ENCODE results near the gene SLC25A44. TPM values are rescaled to one million over a fixed set of nuclear protein-coding genes. Genes with fewer than 3 reads are reported as not detected.
A peak's percentile ranks its signal among the peaks of the same experiment; 100 is the strongest.

The SLC25A44 gene
- 11.2 and 15.6 TPM in 2 replicates for total RNA-seq (2014; rRNA removed)
- 14.4 TPM for polyA plus RNA-seq (2012)

- DNase-seq (ENCODE audit: low read depth) = peak; percentile 99
Observed at GRCh38 chr1:156193488-156194299, at the start of gene SLC25A44. TSS of gene SLC25A44 (plus strand) at chr1:156194104. CDS start at chr1:156199848, 5,744 bp downstream.

DNA sequence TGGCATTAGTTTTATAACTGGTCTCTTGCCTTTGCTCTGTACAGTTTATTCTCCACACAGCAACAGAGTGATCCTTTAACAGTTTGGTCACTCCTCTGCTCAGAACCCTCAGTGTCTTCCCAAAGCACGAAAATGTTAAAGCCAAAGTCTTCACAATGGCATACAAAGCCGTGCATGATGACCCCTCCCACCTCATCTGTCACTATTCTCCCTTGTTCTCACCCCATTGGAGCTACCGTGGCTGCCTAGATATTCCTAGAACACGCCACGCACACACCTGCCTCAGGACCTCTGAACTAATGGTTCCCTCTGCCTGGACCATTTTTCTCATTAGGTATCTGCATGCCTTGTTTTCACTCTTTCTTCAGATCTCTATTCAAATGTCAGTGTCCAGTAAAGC, 49.2 kb upstream of the SLC25A44 start:
- no peak for DNase-seq (ENCODE audit: low read depth)

GRCh38 chr1:156145650-156146019, 48.3 kb upstream of the SLC25A44 start:
- no peak for DNase-seq (ENCODE audit: low read depth)

- peak; percentile 96 for DNase-seq (ENCODE audit: low read depth)
Observed at GRCh38 chr1:156146020-156146768, 47.7 kb upstream of the SLC25A44 start.

GRCh38 chr1:156146769-156147405, 47.0 kb upstream of the SLC25A44 start:
- peak; percentile 64 for DNase-seq (ENCODE audit: low read depth)

DNA sequence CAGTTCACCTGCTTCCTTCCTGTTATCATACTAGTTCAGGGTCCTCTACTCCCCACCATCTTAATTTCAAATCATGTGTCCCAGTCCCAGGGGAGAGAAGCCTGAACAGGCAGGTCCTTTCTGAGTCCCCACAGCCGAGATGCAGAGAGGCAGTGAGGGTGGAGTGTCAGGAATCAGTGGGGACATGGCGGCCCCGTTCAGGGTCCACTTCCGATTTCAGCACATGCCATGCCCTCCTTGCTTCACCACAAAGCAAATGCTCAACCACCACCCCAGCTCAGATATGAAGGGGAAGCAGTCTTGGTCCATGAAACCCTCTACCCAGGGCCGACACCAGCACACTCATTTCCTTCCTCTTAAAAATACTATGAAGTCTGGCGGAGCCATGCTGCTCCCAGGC, 45.7 kb upstream of the SLC25A44 start:
- DNase-seq (ENCODE audit: low read depth) = no peak

GRCh38 chr1:156149374-156150332, 44.3 kb upstream of the SLC25A44 start:
- DNase-seq (ENCODE audit: low read depth) = no peak

- DNase-seq (ENCODE audit: low read depth) = no peak
Observed at GRCh38 chr1:156150333-156151011, 43.4 kb upstream of the SLC25A44 start.

DNA sequence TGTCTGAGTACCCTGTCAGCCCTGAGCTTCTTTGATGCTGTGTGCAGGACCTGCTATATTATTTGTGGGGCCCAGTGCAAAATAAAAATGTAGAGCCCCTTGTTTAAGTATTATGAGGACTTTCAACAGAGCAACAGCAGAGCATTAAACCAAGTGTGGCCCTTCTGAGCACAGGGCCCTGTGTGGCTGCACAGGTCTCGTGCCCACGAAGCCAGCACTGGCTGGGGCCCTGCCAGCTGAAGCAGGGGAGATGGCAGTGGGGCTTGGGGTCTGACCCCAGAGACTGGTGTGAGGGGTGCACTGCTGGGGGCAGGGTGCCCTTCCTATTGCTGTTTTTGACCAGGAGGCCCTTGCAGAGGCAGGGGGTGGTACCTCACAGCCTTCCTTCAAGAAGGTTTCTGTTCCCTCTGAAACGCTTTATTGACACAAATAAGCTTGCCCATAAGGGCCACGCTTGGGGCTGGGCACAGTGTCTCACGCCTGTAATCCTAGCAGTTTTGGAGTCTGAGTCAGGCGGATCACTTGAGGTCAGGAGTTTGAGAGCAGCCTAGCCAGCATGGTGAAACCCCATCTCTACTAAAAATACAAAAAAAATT, 42.7 kb upstream of the SLC25A44 start:
- DNase-seq (ENCODE audit: low read depth) = peak; percentile 87

GRCh38 chr1:156152628-156153027, 41.3 kb upstream of the SLC25A44 start:
- DNase-seq (ENCODE audit: low read depth) = no peak

DNA sequence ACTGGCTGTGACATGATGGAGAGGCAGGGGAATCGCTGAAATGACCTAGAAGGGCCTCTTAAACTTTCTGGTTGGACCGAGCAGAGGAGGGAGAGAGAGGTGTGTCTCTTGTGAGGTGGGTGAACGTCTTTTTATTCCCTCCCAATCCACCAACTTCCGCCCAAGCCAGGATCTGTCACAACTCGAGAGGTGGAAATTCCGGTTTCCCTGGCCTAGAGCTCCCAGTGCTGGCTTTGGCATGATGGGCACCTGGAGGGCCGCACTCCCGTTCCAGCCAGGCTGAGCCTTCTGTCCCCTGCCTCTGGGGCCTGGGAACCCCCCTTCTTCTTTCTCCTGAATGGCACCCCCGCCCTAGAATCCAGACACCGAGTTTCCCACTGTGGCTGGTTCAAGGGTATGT, 40.5 kb upstream of the SLC25A44 start, which contains the start of gene SEMA4A:
Gene SEMA4A (plus strand): TSS at position 224 of the 400 bp plus-strand sequence. CDS start 994 bp downstream, outside the sequence.
- no peak for DNase-seq (ENCODE audit: low read depth)

DNA sequence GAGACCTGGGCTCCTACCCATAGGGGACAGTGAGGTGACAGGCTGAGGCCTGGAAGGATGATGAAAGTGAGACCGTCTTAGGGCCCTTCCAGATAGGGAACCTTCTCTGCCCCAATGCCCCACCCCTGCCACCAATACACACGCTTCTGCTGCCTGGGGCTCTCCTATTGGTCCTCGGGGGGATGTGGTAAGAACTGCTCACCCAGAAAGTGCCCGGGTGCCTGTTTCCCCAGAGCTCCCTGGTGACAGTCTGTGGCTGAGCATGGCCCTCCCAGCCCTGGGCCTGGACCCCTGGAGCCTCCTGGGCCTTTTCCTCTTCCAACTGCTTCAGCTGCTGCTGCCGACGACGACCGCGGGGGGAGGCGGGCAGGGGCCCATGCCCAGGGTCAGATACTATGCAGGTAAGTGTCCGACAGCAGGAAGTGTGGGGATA, 39.6 kb upstream of the SLC25A44 start:
- no peak for DNase-seq (ENCODE audit: low read depth)

DNA sequence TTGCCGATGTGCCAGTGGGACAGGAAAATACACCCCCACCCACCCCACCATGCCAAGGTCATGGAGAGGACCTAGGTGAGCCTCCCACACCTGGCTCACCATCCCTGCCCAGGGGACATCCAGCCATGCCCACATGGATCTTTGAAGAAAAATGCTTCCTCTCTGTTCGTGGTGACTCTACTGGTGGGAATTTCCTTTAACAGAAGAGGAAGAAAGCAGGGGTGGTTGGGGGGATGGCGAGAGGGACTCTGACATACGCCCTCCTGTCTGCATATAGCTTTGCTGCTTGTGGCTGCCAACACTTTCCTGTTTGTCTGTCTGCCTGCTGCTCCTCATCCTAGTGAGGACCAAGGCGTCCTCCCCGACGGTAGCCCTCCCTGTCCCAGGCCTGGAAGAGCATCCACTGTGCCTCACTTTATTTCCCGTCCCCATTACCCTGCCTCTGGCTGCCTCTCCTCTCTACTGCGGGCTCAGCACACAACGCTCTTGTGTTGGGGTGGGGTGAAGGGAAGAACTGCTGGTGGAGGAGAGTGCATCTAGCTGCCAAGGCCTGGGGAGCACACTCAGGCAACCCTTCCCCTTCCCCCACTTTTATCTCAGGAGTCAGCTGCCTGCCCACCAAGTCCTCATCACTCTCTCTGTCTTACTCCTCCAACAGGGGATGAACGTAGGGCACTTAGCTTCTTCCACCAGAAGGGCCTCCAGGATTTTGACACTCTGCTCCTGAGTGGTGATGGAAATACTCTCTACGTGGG, 38.0 kb upstream of the SLC25A44 start:
- no peak for DNase-seq (ENCODE audit: low read depth)

DNA sequence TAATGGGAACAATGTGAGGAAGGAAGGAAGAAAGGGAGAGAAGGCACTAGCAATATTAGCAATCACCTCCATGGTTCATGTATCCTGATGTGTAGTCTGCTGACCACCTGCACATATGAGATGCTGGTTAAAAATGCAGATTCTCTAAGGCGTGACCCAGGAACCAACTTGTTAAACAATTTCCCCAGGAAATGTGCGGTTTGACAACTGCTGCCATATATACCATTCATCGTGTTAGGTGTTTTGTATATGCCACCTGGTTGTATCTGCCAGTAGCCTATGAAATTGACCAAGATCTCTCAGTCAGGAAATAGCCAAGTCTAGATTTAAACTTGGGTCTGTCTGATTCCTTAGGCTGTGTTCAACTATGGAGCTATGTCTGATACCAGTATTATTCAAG, 36.4 kb upstream of the SLC25A44 start:
- DNase-seq (ENCODE audit: low read depth) = no peak

- no peak for DNase-seq (ENCODE audit: low read depth)
Observed at GRCh38 chr1:156157966-156158365, 35.9 kb upstream of the SLC25A44 start.

DNA sequence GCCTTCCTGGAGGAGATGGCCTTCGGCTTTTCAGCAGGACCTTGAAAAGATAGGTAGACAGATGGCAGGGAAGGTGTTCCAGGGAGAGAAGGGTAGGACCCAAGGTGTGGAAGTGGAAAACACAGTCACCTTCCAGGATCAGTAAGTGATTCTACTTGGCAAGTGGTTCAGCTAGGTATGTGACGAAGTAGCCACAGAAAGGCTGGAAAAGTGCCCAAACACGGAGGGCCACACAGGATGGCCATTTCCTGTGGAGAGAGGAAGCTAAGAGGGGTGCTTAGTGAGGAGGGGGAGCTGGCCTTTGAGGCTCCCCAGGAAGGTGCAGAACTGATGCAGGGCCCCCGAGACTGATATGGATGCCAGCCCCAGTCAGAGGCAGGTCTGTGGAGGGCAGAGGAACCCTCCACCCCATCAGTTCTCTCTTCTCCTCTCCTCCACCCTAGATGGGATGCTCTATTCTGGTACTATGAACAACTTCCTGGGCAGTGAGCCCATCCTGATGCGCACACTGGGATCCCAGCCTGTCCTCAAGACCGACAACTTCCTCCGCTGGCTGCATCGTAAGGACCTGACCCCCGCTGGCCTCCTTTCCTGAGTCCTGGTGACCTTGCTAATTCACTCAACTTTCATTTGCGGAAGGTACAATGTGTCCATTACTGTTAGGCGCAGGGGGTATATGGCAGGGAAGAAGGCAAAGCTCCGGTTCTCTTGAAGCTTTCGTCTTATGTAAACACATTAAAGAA, 33.7 kb upstream of the SLC25A44 start:
- DNase-seq (ENCODE audit: low read depth) = no peak

- DNase-seq (ENCODE audit: low read depth) = peak; percentile 65
Observed at GRCh38 chr1:156160743-156161171, 33.1 kb upstream of the SLC25A44 start.

DNA sequence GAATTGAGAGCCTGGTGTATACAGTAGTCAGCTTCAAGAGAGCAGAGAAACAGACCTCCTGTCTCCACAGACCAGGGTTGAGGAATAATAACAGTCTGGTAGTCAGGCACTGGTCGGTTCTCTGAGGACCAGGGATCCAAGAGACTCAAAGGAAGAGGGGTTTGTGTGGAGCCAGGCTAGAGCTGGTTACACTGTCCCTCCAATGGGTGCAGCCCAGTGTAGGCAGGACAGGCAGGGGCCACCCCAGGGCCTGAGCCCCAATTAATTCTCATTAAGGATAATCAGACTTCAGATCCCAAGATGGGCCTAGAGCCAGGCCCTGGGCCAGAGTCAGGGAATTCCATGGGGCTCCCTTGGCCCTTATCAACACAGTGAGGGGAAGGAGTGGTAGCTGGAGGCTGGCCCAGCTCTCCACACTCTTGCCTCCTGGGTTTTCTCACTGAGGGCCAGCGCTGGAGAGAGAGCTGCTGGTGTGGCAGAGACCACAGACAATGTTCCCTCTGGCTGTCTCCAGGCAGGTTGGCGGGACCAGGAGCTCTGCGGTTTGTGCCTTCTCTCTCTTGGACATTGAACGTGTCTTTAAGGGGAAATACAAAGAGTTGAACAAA, 31.4 kb upstream of the SLC25A44 start:
- no peak for DNase-seq (ENCODE audit: low read depth)
